ENCODE measurements around the gene SUN1.
A peak's percentile ranks its signal among the peaks of the same experiment; 100 is the strongest.

Gene SUN1

GRCh38 chr7:910931-911431, 78.7 kb downstream of the SUN1 start:
- no peak overlapping the region for H3K9ac ChIP-seq (ENCODE audit: low read length)
- no peaks in the 10 kb centered on the region for H3K36me3 ChIP-seq (ENCODE audit: control insufficient read depth, insufficient read depth, low read length)
- H3K4me1 ChIP-seq (ENCODE audit: control insufficient read depth, insufficient read depth, low read length) = peaks cover 40% of the 10 kb centered on the region
- H3K4me3 ChIP-seq (ENCODE audit: low read length) = no peak overlapping the region
- H3K9me3 ChIP-seq (ENCODE audit: control insufficient read depth, low read length) = no peaks in the 10 kb centered on the region
- no peaks in the 10 kb centered on the region for H3K27me3 ChIP-seq (ENCODE audit: control insufficient read depth, insufficient read depth, low read length)

DNA sequence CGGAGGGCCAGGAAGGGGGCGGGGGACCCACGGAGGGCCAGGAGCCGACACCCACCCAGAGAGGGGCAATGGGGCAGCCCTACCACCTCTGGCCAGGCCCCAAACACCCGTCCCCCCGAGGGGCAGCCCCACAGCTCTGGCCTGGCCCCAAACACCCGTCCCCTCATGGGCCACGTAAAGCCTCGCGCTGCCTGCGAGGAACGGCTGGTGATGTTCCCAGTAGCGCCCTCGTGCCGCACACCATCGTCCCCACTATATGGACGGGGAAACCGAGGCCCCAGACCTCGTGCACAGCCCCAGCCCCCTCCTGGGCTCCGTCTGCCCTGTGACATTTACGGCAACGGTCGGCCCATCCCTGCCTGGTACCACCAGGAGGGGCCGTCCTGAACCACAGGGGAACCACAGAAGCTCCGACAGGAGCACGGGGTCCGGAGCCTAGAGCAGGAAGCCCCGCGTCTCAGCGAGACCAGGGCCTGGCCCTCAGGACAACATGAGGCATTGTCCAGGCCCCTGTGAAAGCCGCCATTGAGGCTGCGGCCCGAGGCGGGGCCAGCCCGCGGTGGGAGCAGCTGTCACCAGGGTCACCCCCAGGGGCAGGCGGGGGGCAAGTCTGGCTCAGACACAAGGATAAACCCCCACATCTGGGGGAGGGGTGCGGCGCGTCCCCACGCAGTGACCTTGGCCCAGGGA, 79.7 kb downstream of the SUN1 start:
- Histone ChIP-seq H3K36me3 (ENCODE audit: control insufficient read depth, insufficient read depth, low read length) (no peaks in the 10 kb centered on the region), H3K27me3 (ENCODE audit: control insufficient read depth, insufficient read depth, low read length) (no peaks in the 10 kb centered on the region), H3K9ac (ENCODE audit: low read length) (no peak overlapping the region), H3K4me1 (ENCODE audit: control insufficient read depth, insufficient read depth, low read length) (peaks cover 48% of the 10 kb centered on the region), H3K4me3 (ENCODE audit: low read length) (no peak overlapping the region), H3K9me3 (ENCODE audit: control insufficient read depth, low read length) (no peaks in the 10 kb centered on the region)

- Histone ChIP-seq H3K4me3 (ENCODE audit: low read length) (no peak overlapping the region), H3K36me3 (ENCODE audit: control insufficient read depth, insufficient read depth, low read length) (no peaks in the 10 kb centered on the region), H3K4me1 (ENCODE audit: control insufficient read depth, insufficient read depth, low read length) (peaks cover 44% of the 10 kb centered on the region), H3K9ac (ENCODE audit: low read length) (peak overlapping the region; percentile 29), H3K9me3 (ENCODE audit: control insufficient read depth, low read length) (no peaks in the 10 kb centered on the region), H3K27me3 (ENCODE audit: control insufficient read depth, insufficient read depth, low read length) (no peaks in the 10 kb centered on the region)
These were observed 81.7 kb downstream of the SUN1 start for GRCh38 chr7:913736-914520.

DNA sequence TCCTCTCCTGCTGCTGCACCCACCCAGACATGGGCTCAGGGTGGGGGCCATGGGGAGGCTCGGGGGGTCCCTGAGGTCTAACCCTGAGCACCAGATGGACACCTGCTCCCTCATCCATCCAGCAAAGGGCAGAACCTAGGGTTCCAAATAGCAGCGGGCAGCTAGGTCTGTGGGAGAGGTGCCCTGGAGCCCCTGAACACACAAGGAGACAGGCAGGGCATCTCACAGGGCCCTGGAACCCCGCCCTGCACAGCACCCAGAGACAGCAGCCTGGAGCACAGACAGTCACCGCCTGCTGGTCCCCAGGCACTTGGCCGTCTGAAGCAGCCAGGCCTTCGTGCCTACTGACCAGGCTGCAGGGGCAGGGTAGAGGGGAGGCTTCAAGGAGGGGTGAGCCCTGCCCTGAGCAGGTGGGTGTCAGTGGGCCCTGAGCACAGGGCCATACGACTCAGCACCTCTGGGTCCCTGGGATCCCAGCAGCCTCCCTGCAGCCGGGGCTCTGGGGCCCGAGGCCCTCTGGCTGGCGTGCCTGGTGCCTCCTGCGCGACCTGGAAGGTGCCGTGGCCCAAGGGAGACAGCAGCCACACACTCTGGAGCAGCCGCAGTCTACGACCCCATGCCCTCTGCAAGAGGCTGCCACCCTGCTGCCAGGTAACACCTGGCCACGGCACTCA, 82.4 kb downstream of the SUN1 start:
- H3K9ac ChIP-seq (ENCODE audit: low read length) = peak overlapping the region; percentile 29

DNA sequence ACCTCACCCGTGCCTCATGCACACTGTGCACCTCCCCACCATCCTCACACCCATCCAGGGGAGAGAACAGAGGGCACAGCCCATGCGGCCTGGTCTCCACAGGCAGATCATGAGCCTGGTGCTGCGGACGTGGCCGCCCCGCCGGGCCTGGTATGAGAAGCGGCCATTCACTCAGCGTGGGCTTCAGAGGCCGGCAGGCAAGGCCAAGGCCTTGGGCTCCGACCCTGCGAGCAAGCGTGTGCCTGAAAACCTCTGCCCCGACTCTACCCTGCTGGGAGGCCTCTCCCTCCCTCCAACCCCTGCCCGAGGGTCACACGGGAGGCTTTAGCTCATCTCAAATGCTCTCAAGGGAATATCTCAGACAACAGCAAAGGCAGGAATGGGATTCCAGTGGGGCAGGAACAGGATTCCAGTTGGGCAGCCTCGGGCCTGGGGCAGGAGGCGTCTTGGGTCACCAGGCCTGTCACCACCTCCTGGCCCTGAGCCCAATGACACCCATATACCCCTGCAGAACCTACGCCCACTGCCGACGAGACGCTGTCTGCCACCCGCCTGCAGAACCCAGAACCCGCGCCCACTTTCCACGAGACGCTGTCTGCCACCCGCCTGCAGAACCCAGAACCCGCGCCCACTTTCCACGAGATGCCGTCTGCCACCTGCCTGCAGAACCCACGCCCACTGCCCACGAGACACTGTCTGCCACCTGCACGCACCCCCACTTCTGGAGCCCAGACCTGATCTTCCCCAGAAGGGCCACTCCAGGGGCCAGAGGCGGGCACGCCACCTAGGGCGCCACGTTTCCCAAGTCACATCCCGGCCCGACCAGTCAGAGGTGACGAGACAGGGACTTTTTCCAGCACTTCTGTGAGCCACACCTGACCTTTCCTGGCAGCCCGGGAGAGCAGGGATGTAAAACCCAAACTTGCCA, 83.3 kb downstream of the SUN1 start:
- peaks cover 34% of the 10 kb centered on the region for H3K4me1 ChIP-seq (ENCODE audit: control insufficient read depth, insufficient read depth, low read length)
- no peaks in the 10 kb centered on the region for H3K27me3 ChIP-seq (ENCODE audit: control insufficient read depth, insufficient read depth, low read length)
- no peaks in the 10 kb centered on the region for H3K36me3 ChIP-seq (ENCODE audit: control insufficient read depth, insufficient read depth, low read length)
- H3K9ac ChIP-seq (ENCODE audit: low read length) = no peak overlapping the region
- no peaks in the 10 kb centered on the region for H3K9me3 ChIP-seq (ENCODE audit: control insufficient read depth, low read length)
- H3K4me3 ChIP-seq (ENCODE audit: low read length) = no peak overlapping the region

More for the DNA sequence above, 82.4 kb downstream of the SUN1 start:
- Histone ChIP-seq H3K4me3 (ENCODE audit: low read length) (no peak overlapping the region), H3K27me3 (ENCODE audit: control insufficient read depth, insufficient read depth, low read length) (no peaks in the 10 kb centered on the region), H3K36me3 (ENCODE audit: control insufficient read depth, insufficient read depth, low read length) (no peaks in the 10 kb centered on the region), H3K4me1 (ENCODE audit: control insufficient read depth, insufficient read depth, low read length) (peaks cover 40% of the 10 kb centered on the region), H3K9me3 (ENCODE audit: control insufficient read depth, low read length) (no peaks in the 10 kb centered on the region)

- no peaks in the 10 kb centered on the region for H3K36me3 ChIP-seq (ENCODE audit: control insufficient read depth, insufficient read depth, low read length)
- H3K4me3 ChIP-seq (ENCODE audit: low read length) = no peak overlapping the region
- peaks cover 42% of the 10 kb centered on the region for H3K4me1 ChIP-seq (ENCODE audit: control insufficient read depth, insufficient read depth, low read length)
- no peak overlapping the region for H3K9ac ChIP-seq (ENCODE audit: low read length)
- no peaks in the 10 kb centered on the region for H3K27me3 ChIP-seq (ENCODE audit: control insufficient read depth, insufficient read depth, low read length)
- no peaks in the 10 kb centered on the region for H3K9me3 ChIP-seq (ENCODE audit: control insufficient read depth, low read length)
These were observed 84.1 kb downstream of the SUN1 start for GRCh38 chr7:916291-916941.

- no peaks in the 10 kb centered on the region for H3K9me3 ChIP-seq (ENCODE audit: control insufficient read depth, low read length)
- no peak overlapping the region for H3K4me3 ChIP-seq (ENCODE audit: low read length)
- H3K36me3 ChIP-seq (ENCODE audit: control insufficient read depth, insufficient read depth, low read length) = no peaks in the 10 kb centered on the region
- H3K9ac ChIP-seq (ENCODE audit: low read length) = no peak overlapping the region
- no peaks in the 10 kb centered on the region for H3K27me3 ChIP-seq (ENCODE audit: control insufficient read depth, insufficient read depth, low read length)
- peaks cover 53% of the 10 kb centered on the region for H3K4me1 ChIP-seq (ENCODE audit: control insufficient read depth, insufficient read depth, low read length)
These were observed 85.2 kb downstream of the SUN1 start for GRCh38 chr7:917255-918117.

GRCh38 chr7:918118-918425, 85.8 kb downstream of the SUN1 start:
- H3K9me3 ChIP-seq (ENCODE audit: control insufficient read depth, low read length) = no peaks in the 10 kb centered on the region
- no peaks in the 10 kb centered on the region for H3K27me3 ChIP-seq (ENCODE audit: control insufficient read depth, insufficient read depth, low read length)
- H3K9ac ChIP-seq (ENCODE audit: low read length) = no peak overlapping the region
- peaks cover 58% of the 10 kb centered on the region for H3K4me1 ChIP-seq (ENCODE audit: control insufficient read depth, insufficient read depth, low read length)
- no peaks in the 10 kb centered on the region for H3K36me3 ChIP-seq (ENCODE audit: control insufficient read depth, insufficient read depth, low read length)
- no peak overlapping the region for H3K4me3 ChIP-seq (ENCODE audit: low read length)

DNA sequence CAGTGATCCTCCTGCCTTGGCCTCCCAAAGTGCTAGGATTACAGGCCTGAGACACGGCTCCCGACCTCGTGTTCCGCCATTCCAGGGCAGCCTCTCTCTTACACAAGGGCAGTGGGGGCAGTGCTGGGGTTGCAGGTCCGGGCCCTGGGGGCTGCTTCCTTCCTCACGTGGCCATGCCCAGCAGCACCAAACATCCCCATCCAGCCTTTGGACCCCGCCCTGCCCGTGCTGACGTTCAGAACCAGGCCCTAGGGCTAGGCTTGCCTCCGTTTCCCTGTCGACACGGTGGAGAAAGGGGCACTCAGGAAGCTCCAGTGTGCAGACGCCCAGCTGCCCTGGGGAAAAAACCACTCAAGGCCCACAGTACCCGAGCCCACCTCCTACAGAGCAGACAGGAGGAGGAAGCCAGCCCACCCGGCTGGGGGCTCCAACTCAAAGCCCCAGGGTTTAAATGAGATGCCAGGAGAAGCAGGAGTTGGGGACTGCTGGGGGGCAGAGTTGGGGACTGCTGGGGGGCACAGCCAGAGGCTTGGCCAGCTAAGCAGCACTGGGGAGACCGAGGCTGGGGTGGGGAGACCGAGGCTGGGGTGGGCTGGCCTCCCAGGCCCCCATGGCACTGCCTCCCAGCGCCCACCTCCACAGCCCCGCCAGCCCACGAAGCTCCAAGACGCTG, 86.3 kb downstream of the SUN1 start:
- Histone ChIP-seq H3K4me1 (ENCODE audit: control insufficient read depth, insufficient read depth, low read length) (peaks cover 61% of the 10 kb centered on the region), H3K9me3 (ENCODE audit: control insufficient read depth, low read length) (no peaks in the 10 kb centered on the region), H3K9ac (ENCODE audit: low read length) (no peak overlapping the region), H3K27me3 (ENCODE audit: control insufficient read depth, insufficient read depth, low read length) (no peaks in the 10 kb centered on the region), H3K4me3 (ENCODE audit: low read length) (no peak overlapping the region), H3K36me3 (ENCODE audit: control insufficient read depth, insufficient read depth, low read length) (no peaks in the 10 kb centered on the region)

DNA sequence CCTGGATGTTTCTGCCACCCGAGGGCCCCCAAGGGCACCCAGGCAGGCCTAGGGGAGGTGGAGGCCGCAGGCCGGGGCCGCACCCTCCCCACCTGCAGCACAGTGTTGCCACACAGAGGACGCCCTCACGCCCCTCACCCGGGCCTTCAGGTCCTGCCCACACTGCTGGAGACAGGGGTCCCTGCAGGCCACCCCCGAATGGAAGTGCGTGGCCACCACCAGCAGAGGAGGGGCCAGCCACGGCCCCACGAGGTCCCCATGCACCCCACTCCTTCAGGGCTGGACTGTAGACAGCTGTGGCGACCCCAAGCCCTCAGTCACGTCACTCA, 86.8 kb downstream of the SUN1 start:
- no peaks in the 10 kb centered on the region for H3K27me3 ChIP-seq (ENCODE audit: control insufficient read depth, insufficient read depth, low read length)
- H3K4me3 ChIP-seq (ENCODE audit: low read length) = no peak overlapping the region
- H3K9ac ChIP-seq (ENCODE audit: low read length) = no peak overlapping the region
- no peaks in the 10 kb centered on the region for H3K9me3 ChIP-seq (ENCODE audit: control insufficient read depth, low read length)
- no peaks in the 10 kb centered on the region for H3K36me3 ChIP-seq (ENCODE audit: control insufficient read depth, insufficient read depth, low read length)
- peaks cover 59% of the 10 kb centered on the region for H3K4me1 ChIP-seq (ENCODE audit: control insufficient read depth, insufficient read depth, low read length)
